WTC11 (cell line): ENCODE results near the gene C4orf33. TPM values are rescaled to one million over a fixed set of nuclear protein-coding genes. Genes with fewer than 3 reads are reported as not detected.

Experiments used
- ATAC-seq: fragments of 200-7000 bp; cut with Tn5 transposase; 2 replicates; pipeline ENCODE4 v1.10.0; 2021; ENCODE audit warnings: mild to moderate bottlenecking, moderate library complexity
- CTCF ChIA-PET: fragments of 300-600 bp; sonication (Branson Sonifier 250); formaldehyde crosslinking; loops from one replicate; lab custom pipeline; 2021; ENCODE audit warnings: antibody characterized with exemption; lab: Charles Lee
- POLR2A ChIA-PET: fragments of 350-600 bp; sonication (Branson Sonifier 250); formaldehyde crosslinking; loops from one replicate; lab custom pipeline; 2021; ENCODE audit warnings: antibody characterized with exemption; lab: Charles Lee
- DNase-seq: peaks from one replicate; pipeline ENCODE4 v3.0.0; 2021; ENCODE audit warnings: low spot score
- H3K27ac Mint-ChIP-seq: 2 replicates; pipeline ENCODE4 v1.8.0; 2021; ENCODE audit warnings: mixed read lengths
- H3K27me3 Mint-ChIP-seq: 2 replicates; pipeline ENCODE4 v1.8.0; 2021; ENCODE audit warnings: low read depth, mild to moderate bottlenecking, moderate library complexity, mixed read lengths
- H3K36me3 Mint-ChIP-seq: 2 replicates; pipeline ENCODE4 v1.8.0; 2021; ENCODE audit warnings: mixed read lengths
- H3K4me1 Mint-ChIP-seq: 2 replicates; pipeline ENCODE4 v1.8.0; 2022; ENCODE audit warnings: mixed read lengths
- H3K4me3 Mint-ChIP-seq: 2 replicates; pipeline ENCODE4 v1.8.0; 2021; ENCODE audit warnings: mild to moderate bottlenecking, moderate library complexity, mixed read lengths
- H3K9me3 Mint-ChIP-seq: 2 replicates; pipeline ENCODE4 v1.8.0; 2021; ENCODE audit warnings: mixed read lengths
- AR ChIP-seq: fragments of 250-450 bp; sonication (Bioruptor Pico); IDR thresholded peaks from 2 replicates; pipeline ENCODE4 v1.9.0; 2021; ENCODE audit warnings: mild to moderate bottlenecking
- CREM ChIP-seq: sonication (generic); formaldehyde crosslinking; IDR thresholded peaks from 2 replicates; pipeline ENCODE4 v1.8.1; 2022; ENCODE audit warnings: mild to moderate bottlenecking, missing genetic modification reagents, moderate library complexity
- E2F5 ChIP-seq: sonication (generic); formaldehyde crosslinking; IDR thresholded peaks from 2 replicates; pipeline ENCODE4 v1.8.1; 2022; ENCODE audit warnings: mild to moderate bottlenecking, moderate library complexity, missing genetic modification reagents
- ELF4 ChIP-seq: sonication (generic); formaldehyde crosslinking; IDR thresholded peaks from 2 replicates; pipeline ENCODE4 v1.8.1; 2022; ENCODE audit warnings: low read depth, mild to moderate bottlenecking, moderate library complexity, missing genetic modification reagents
- EMX1 ChIP-seq: fragments of 250-450 bp; sonication (Bioruptor Pico); IDR thresholded peaks from 2 replicates; pipeline ENCODE4 v1.8.0; 2021; ENCODE audit warnings: mild to moderate bottlenecking
- GRHL2 ChIP-seq: fragments of 250-450 bp; sonication (Bioruptor Pico); IDR thresholded peaks from 2 replicates; pipeline ENCODE4 v1.8.0; 2022; ENCODE audit warnings: mild to moderate bottlenecking, moderate library complexity; ENCODE audit not compliant: insufficient replicate concordance, severe bottlenecking
- NR3C1 ChIP-seq: sonication (generic); formaldehyde crosslinking; conservative IDR thresholded peaks from 2 replicates; pipeline ENCODE4 v1.8.1; 2023; ENCODE audit warnings: low read depth, mild to moderate bottlenecking, missing genetic modification reagents
- TCF7 ChIP-seq: sonication (generic); formaldehyde crosslinking; IDR thresholded peaks from 2 replicates; pipeline ENCODE4 v1.8.0; 2022; ENCODE audit warnings: mild to moderate bottlenecking, low read depth, missing genetic modification reagents, moderate library complexity
- TP53 ChIP-seq: sonication (generic); formaldehyde crosslinking; IDR thresholded peaks from 2 replicates; pipeline ENCODE4 v1.8.1; 2023; ENCODE audit warnings: mild to moderate bottlenecking, missing genetic modification reagents
- ZNF121 ChIP-seq: sonication (generic); formaldehyde crosslinking; IDR thresholded peaks from 2 replicates; pipeline ENCODE4 v1.8.0; 2023; ENCODE audit warnings: missing genetic modification reagents
- ZNF671 ChIP-seq: fragments of 250-450 bp; sonication (Bioruptor Pico); IDR thresholded peaks from 2 replicates; pipeline ENCODE4 v1.8.0; 2021; ENCODE audit warnings: mild to moderate bottlenecking
- total RNA-seq: library from RNA; stranded (reverse); gene quantifications from 3 replicates; pipeline ENCODE4 v1.2.3, GENCODE V29; 2021
- TF ChIP-seq, protein P1 (sequence below): sonication (generic); formaldehyde crosslinking; IDR thresholded peaks from 2 replicates; pipeline ENCODE4 v1.8.0; 2022; ENCODE audit warnings: missing genetic modification reagents
- TF ChIP-seq, protein P2 (sequence below): sonication (generic); formaldehyde crosslinking; IDR thresholded peaks from 2 replicates; pipeline ENCODE4 v1.8.1; 2023; ENCODE audit warnings: mild to moderate bottlenecking, missing genetic modification reagents, borderline replicate concordance
- TF ChIP-seq, protein P3 (sequence below): sonication (generic); formaldehyde crosslinking; IDR thresholded peaks from 2 replicates; pipeline ENCODE4 v1.8.0; 2022; ENCODE audit warnings: mild to moderate bottlenecking, missing genetic modification reagents
- TF ChIP-seq, protein P4 (sequence below): sonication (generic); formaldehyde crosslinking; IDR thresholded peaks from 2 replicates; pipeline ENCODE4 v1.8.0; 2022; ENCODE audit warnings: mild to moderate bottlenecking, missing genetic modification reagents

Gene C4orf33
- total RNA-seq, 1 experiment from 2014 or later, result 6.9 TPM

DNA sequence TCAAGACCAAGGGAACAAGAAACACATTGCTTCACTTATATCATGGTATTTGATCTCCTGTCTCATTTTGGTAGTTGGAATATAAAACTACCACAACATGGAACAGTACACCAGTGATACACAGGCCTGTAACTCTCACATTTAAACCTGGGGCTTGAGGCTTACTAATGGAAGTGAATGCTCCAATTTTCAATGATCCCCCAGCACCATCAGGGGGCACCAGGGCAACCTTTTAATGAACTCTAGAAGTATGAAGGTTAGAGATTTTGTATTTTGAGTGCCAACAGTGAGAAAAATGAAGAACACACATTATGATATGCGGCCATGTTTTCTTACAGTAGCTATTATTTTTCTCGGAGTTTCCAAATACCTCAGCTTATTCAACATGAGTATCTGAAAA, 50.7 kb downstream of the C4orf33 start (continued):
- TF ChIP-seq, protein P1, sequence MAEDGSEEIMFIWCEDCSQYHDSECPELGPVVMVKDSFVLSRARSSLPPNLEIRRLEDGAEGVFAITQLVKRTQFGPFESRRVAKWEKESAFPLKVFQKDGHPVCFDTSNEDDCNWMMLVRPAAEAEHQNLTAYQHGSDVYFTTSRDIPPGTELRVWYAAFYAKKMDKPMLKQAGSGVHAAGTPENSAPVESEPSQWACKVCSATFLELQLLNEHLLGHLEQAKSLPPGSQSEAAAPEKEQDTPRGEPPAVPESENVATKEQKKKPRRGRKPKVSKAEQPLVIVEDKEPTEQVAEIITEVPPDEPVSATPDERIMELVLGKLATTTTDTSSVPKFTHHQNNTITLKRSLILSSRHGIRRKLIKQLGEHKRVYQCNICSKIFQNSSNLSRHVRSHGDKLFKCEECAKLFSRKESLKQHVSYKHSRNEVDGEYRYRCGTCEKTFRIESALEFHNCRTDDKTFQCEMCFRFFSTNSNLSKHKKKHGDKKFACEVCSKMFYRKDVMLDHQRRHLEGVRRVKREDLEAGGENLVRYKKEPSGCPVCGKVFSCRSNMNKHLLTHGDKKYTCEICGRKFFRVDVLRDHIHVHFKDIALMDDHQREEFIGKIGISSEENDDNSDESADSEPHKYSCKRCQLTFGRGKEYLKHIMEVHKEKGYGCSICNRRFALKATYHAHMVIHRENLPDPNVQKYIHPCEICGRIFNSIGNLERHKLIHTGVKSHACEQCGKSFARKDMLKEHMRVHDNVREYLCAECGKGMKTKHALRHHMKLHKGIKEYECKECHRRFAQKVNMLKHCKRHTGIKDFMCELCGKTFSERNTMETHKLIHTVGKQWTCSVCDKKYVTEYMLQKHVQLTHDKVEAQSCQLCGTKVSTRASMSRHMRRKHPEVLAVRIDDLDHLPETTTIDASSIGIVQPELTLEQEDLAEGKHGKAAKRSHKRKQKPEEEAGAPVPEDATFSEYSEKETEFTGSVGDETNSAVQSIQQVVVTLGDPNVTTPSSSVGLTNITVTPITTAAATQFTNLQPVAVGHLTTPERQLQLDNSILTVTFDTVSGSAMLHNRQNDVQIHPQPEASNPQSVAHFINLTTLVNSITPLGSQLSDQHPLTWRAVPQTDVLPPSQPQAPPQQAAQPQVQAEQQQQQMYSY (CRISPR knock-in tag), result no peak
- TF ChIP-seq, protein P2, sequence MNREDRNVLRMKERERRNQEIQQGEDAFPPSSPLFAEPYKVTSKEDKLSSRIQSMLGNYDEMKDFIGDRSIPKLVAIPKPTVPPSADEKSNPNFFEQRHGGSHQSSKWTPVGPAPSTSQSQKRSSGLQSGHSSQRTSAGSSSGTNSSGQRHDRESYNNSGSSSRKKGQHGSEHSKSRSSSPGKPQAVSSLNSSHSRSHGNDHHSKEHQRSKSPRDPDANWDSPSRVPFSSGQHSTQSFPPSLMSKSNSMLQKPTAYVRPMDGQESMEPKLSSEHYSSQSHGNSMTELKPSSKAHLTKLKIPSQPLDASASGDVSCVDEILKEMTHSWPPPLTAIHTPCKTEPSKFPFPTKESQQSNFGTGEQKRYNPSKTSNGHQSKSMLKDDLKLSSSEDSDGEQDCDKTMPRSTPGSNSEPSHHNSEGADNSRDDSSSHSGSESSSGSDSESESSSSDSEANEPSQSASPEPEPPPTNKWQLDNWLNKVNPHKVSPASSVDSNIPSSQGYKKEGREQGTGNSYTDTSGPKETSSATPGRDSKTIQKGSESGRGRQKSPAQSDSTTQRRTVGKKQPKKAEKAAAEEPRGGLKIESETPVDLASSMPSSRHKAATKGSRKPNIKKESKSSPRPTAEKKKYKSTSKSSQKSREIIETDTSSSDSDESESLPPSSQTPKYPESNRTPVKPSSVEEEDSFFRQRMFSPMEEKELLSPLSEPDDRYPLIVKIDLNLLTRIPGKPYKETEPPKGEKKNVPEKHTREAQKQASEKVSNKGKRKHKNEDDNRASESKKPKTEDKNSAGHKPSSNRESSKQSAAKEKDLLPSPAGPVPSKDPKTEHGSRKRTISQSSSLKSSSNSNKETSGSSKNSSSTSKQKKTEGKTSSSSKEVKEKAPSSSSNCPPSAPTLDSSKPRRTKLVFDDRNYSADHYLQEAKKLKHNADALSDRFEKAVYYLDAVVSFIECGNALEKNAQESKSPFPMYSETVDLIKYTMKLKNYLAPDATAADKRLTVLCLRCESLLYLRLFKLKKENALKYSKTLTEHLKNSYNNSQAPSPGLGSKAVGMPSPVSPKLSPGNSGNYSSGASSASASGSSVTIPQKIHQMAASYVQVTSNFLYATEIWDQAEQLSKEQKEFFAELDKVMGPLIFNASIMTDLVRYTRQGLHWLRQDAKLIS (CRISPR knock-in tag), result no peak
- TF ChIP-seq E2F5 (CRISPR knock-in tag), result no peak
- TF ChIP-seq, all 79 proteins: peak for 0

GRCh38 chr4:129148892-129149291, 52.9 kb downstream of the C4orf33 start:
- Mint-ChIP-seq H3K27ac (no peak overlapping the region), H3K36me3 (no peaks in the 10 kb centered on the region), H3K9me3 (no peaks in the 10 kb centered on the region), H3K4me1 (peaks cover 14% of the 10 kb centered on the region), H3K27me3 (no peaks in the 10 kb centered on the region), H3K4me3 (no peak overlapping the region)
- ChIA-PET CTCF (interaction anchor here (1.1 kb wide), 1 partner anchor 19 kb away, joined by 4 read pairs; no protein-coding TSS in a partner anchor), POLR2A (no interaction called here)
- ATAC-seq (no peak), DNase-seq (no peak)
- TF ChIP-seq GRHL2 (CRISPR knock-in tag) (no peak), ELF4 (CRISPR knock-in tag) (no peak), CREM (no peak), ZNF671 (CRISPR knock-in tag) (no peak), AR (CRISPR knock-in tag) (no peak), TCF7 (CRISPR knock-in tag) (no peak), NR3C1 (CRISPR knock-in tag) (no peak), ZNF121 (CRISPR knock-in tag) (no peak), TP53 (CRISPR knock-in tag) (no peak), EMX1 (CRISPR knock-in tag) (no peak)
- TF ChIP-seq, protein P3, sequence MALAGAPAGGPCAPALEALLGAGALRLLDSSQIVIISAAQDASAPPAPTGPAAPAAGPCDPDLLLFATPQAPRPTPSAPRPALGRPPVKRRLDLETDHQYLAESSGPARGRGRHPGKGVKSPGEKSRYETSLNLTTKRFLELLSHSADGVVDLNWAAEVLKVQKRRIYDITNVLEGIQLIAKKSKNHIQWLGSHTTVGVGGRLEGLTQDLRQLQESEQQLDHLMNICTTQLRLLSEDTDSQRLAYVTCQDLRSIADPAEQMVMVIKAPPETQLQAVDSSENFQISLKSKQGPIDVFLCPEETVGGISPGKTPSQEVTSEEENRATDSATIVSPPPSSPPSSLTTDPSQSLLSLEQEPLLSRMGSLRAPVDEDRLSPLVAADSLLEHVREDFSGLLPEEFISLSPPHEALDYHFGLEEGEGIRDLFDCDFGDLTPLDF (CRISPR knock-in tag), result no peak
- TF ChIP-seq, protein P4, sequence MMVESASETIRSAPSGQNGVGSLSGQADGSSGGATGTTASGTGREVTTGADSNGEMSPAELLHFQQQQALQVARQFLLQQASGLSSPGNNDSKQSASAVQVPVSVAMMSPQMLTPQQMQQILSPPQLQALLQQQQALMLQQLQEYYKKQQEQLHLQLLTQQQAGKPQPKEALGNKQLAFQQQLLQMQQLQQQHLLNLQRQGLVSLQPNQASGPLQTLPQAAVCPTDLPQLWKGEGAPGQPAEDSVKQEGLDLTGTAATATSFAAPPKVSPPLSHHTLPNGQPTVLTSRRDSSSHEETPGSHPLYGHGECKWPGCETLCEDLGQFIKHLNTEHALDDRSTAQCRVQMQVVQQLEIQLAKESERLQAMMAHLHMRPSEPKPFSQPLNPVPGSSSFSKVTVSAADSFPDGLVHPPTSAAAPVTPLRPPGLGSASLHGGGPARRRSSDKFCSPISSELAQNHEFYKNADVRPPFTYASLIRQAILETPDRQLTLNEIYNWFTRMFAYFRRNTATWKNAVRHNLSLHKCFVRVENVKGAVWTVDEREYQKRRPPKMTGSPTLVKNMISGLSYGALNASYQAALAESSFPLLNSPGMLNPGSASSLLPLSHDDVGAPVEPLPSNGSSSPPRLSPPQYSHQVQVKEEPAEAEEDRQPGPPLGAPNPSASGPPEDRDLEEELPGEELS (CRISPR knock-in tag), result no peak
- TF ChIP-seq, protein P1 (CRISPR knock-in tag), result no peak
